GM12875 (cell line): Measurements from ENCODE around the gene TMOD3.
"Not testable (repeated sequence)": the region's sequence is repeated elsewhere in the genome, so short reads cannot be mapped to it uniquely, and the experiment has no call there.

Experiments
- H3K4me3 ChIP-seq: one replicate; pipeline ENCODE4 v1.5.1; 2011; ENCODE audit warnings: low read depth, low read length, control low read depth
- CTCF ChIP-seq: IDR thresholded peaks from 2 replicates; pipeline ENCODE4 v1.5.1; 2011; ENCODE audit warnings: low read depth, mild to moderate bottlenecking, control low read depth, inconsistent platforms, low read length, moderate library complexity, borderline replicate concordance; ENCODE audit not compliant: insufficient read depth

TMOD3 gene

GRCh38 chr15:51884517-51885236 lies 55.2 kb downstream of the TMOD3 start:
- TF ChIP-seq CTCF = no peak

GRCh38 chr15:51885758-51886157 lies 56.3 kb downstream of the TMOD3 start:
- H3K4me3 ChIP-seq = not testable (repeated sequence)

More at GRCh38 chr15:51884517-51885236, 55.2 kb downstream of the TMOD3 start:
- no peak overlapping the region for H3K4me3 ChIP-seq

GRCh38 chr15:51887887-51888592 lies 58.6 kb downstream of the TMOD3 start:
- TF ChIP-seq CTCF = no peak
- no peak overlapping the region for H3K4me3 ChIP-seq

- H3K4me3 ChIP-seq = no peak overlapping the region
- TF ChIP-seq CTCF = peak; percentile 56
Measured at GRCh38 chr15:51888593-51889195, 59.2 kb downstream of the TMOD3 start.

- TF ChIP-seq CTCF = no peak
- H3K4me3 ChIP-seq = no peak overlapping the region
Measured at GRCh38 chr15:51889486-51889885, 60.0 kb downstream of the TMOD3 start.

- no peak overlapping the region for H3K4me3 ChIP-seq
- TF ChIP-seq CTCF = no peak
Measured at GRCh38 chr15:51904421-51904820, 75.0 kb downstream of the TMOD3 start.

- no peak overlapping the region for H3K4me3 ChIP-seq
- no peak for TF ChIP-seq CTCF
Measured at GRCh38 chr15:51904931-51905330, 75.5 kb downstream of the TMOD3 start.
